Keratinocyte (primary cell): ENCODE measurements around the gene SLIT3. TPM values are rescaled to one million over a fixed set of nuclear protein-coding genes. Genes with fewer than 3 reads are reported as not detected.

Experiments used
- DNase-seq: peaks from one replicate; pipeline ENCODE4 v3.0.0-alpha.2; 2011; ENCODE audit warnings: low read depth, missing footprints, low spot score
- FAIRE-seq: peaks from 2 replicates; lab custom pipeline; 2011; peaks lifted over from hg19 to GRCh38; lab: Jason Lieb, UNC
- H2AFZ ChIP-seq: 2 replicates; pipeline ENCODE4 v1.6.0; 2012; ENCODE audit warnings: low read length, control low read depth, inconsistent platforms; ENCODE audit not compliant: control insufficient read depth
- H3K27ac ChIP-seq: 2 replicates; pipeline ENCODE4 v1.5.1; 2011; ENCODE audit warnings: low read length; ENCODE audit not compliant: control insufficient read depth, insufficient read depth
- H3K27me3 ChIP-seq: 3 replicates; pipeline ENCODE4 v1.6.0; 2011; ENCODE audit warnings: low read length; ENCODE audit not compliant: control insufficient read depth, insufficient read depth; ENCODE audit errors: extremely low read depth
- H3K36me3 ChIP-seq, 2 experiments: 2 replicates in 1 of 2; 3 replicates in 1 of 2; pipeline ENCODE4 v1.5.1; 2011; ENCODE audit warnings: low read length in 2 of 2, mild to moderate bottlenecking in 1 of 2; ENCODE audit not compliant: control insufficient read depth in 2 of 2, insufficient read depth in 2 of 2; ENCODE audit errors: extremely low read depth in 1 of 2
- H3K4me1 ChIP-seq: 3 replicates; pipeline ENCODE4 v1.5.1; 2011; ENCODE audit warnings: low read length; ENCODE audit not compliant: control insufficient read depth, insufficient read depth; ENCODE audit errors: extremely low read depth
- H3K4me2 ChIP-seq: 3 replicates; pipeline ENCODE4 v1.6.0; 2011; ENCODE audit warnings: low read depth, low read length; ENCODE audit not compliant: control insufficient read depth, insufficient read depth; ENCODE audit errors: extremely low read depth
- H3K4me3 ChIP-seq, 3 experiments: fragments of 200-600 bp in 1 of 3; sonication (generic) in 1 of 3; 2 replicates in 2 of 3; 3 replicates in 1 of 3; pipeline ENCODE4 v1.5.1; 2011 to 2016; ENCODE audit warnings: low read length in 3 of 3, mild to moderate bottlenecking in 3 of 3, control low read depth in 2 of 3, inconsistent platforms in 1 of 3, low read depth in 1 of 3, mixed read lengths in 1 of 3, mixed run types in 1 of 3, moderate library complexity in 1 of 3; ENCODE audit not compliant: control insufficient read depth in 2 of 3, insufficient read depth in 2 of 3; ENCODE audit errors: extremely low read depth in 1 of 3
- H3K79me2 ChIP-seq: 2 replicates; pipeline ENCODE4 v1.6.0; 2012; ENCODE audit warnings: low read length; ENCODE audit not compliant: control insufficient read depth, insufficient read depth
- H3K9ac ChIP-seq: 3 replicates; pipeline ENCODE4 v1.6.0; 2011; ENCODE audit warnings: low read length; ENCODE audit not compliant: control insufficient read depth, insufficient read depth; ENCODE audit errors: extremely low read depth
- H3K9me1 ChIP-seq: 3 replicates; pipeline ENCODE4 v1.6.0; 2011; ENCODE audit warnings: low read length; ENCODE audit not compliant: control insufficient read depth, insufficient read depth; ENCODE audit errors: extremely low read depth
- H3K9me3 ChIP-seq: 2 replicates; pipeline ENCODE4 v1.5.1; 2012; ENCODE audit warnings: low read depth, low read length; ENCODE audit not compliant: control insufficient read depth
- H4K20me1 ChIP-seq: 3 replicates; pipeline ENCODE4 v1.6.0; 2011; ENCODE audit warnings: low read length; ENCODE audit not compliant: control insufficient read depth, insufficient read depth; ENCODE audit errors: extremely low read depth
- CTCF ChIP-seq, 3 experiments: IDR thresholded peaks in 1 of 3; conservative IDR thresholded peaks in 1 of 3; optimal IDR thresholded peaks in 1 of 3; 2 replicates in 2 of 3; 3 replicates in 1 of 3; pipeline versions ENCODE3 to v1.5.1; 2011; ENCODE audit warnings: low read length in 3 of 3, mild to moderate bottlenecking in 3 of 3, moderate library complexity in 2 of 3, control low read depth in 1 of 3, inconsistent platforms in 1 of 3; ENCODE audit not compliant: insufficient read depth in 2 of 3; ENCODE audit errors: extremely low read depth in 1 of 3
- EZH2 ChIP-seq: IDR thresholded peaks from one replicate; pipeline ENCODE4 v1.6.1; 2012; ENCODE audit warnings: inconsistent platforms, mild to moderate bottlenecking, low read length, moderate library complexity
- dilution Hi-C: fragments of 300-500 bp; cut with MboI; formaldehyde crosslinking; loops from one replicate; pipeline ENCODE4 v1.7.0; 2020; ENCODE audit warnings: low sequenced_read_pairs; ENCODE audit not compliant: extremely low pct_ligation_motif_present
- polyA plus RNA-seq, 5 experiments: library from polyadenylated mRNA; depleted of rRNA in 3 of 5; stranded (reverse) in 3 of 5; stranded (forward) in 1 of 5; unstranded in 1 of 5; fragments of >200 nt; gene quantifications; 1 replicate in 1 of 5; 2 replicates in 3 of 5; 3 replicates in 1 of 5; pipeline versions ENCODE4 v1.2.1 to v1.2.3, GENCODE V29; 2011 to 2012; ENCODE audit warnings: missing spikeins in 2 of 5, low read depth in 1 of 5, low replicate concordance in 1 of 5

The SLIT3 gene
- polyA plus RNA-seq, 1 donor (not counting 4 experiments of a cell fraction or from before 2014, with no cell fraction given) = 2.4 TPM

- H3K4me2 ChIP-seq = no peak overlapping the region
- H3K4me3 ChIP-seq = no peak overlapping the region
- dilution Hi-C loops = no loop called here
- no peaks in the 10 kb centered on the region for H3K36me3 ChIP-seq
- FAIRE-seq = no peak
- H3K9ac ChIP-seq = no peak overlapping the region
- H3K27me3 ChIP-seq = no peaks in the 10 kb centered on the region
- no peaks in the 10 kb centered on the region for H3K9me1 ChIP-seq
- H3K27ac ChIP-seq = no peak overlapping the region
- H3K4me1 ChIP-seq = no peaks in the 10 kb centered on the region
- no peak for DNase-seq
- TF ChIP-seq EZH2 (no peak), CTCF (optimal IDR thresholded peaks at IDR 0.05 in 1 of 3, IDR thresholded peaks at IDR 0.05 in 1 of 3, conservative IDR thresholded peaks at IDR 0.05 in 1 of 3; ENCODE audit: extremely low read depth in 1 of 3, insufficient read depth in 2 of 3, low read length in 3 of 3) (no peak)
- H3K9me3 ChIP-seq = no peaks in the 10 kb centered on the region
- no peaks in the 10 kb centered on the region for H4K20me1 ChIP-seq
- no peak overlapping the region for H2AFZ ChIP-seq
- H3K79me2 ChIP-seq = no peaks in the 10 kb centered on the region
Measured at GRCh38 chr5:168766426-168766700, 534.6 kb downstream of the SLIT3 start.

GRCh38 chr5:168765551-168766425 lies 535.2 kb downstream of the SLIT3 start:
- H3K9me1 ChIP-seq = no peaks in the 10 kb centered on the region
- H3K79me2 ChIP-seq = no peaks in the 10 kb centered on the region
- H3K4me3 ChIP-seq = no peak overlapping the region
- no peak overlapping the region for H3K27ac ChIP-seq
- no peak overlapping the region for H3K4me2 ChIP-seq
- no peak for TF ChIP-seq CTCF (optimal IDR thresholded peaks at IDR 0.05 in 1 of 3, IDR thresholded peaks at IDR 0.05 in 1 of 3, conservative IDR thresholded peaks at IDR 0.05 in 1 of 3; ENCODE audit: extremely low read depth in 1 of 3, insufficient read depth in 2 of 3, low read length in 3 of 3)
- TF ChIP-seq EZH2 = no peak
- no peak overlapping the region for H2AFZ ChIP-seq
- dilution Hi-C loops = no loop called here
- H4K20me1 ChIP-seq = no peaks in the 10 kb centered on the region
- H3K9me3 ChIP-seq = no peaks in the 10 kb centered on the region
- H3K4me1 ChIP-seq = no peaks in the 10 kb centered on the region
- no peaks in the 10 kb centered on the region for H3K36me3 ChIP-seq
- H3K27me3 ChIP-seq = no peaks in the 10 kb centered on the region
- FAIRE-seq (no peak), DNase-seq (no peak)
- H3K9ac ChIP-seq = no peak overlapping the region
